GM21515 (cell line): ENCODE data around the gene FSTL4.

ENCODE experiments used
- ATAC-seq: cut with Tn5 transposase; IDR thresholded peaks from one replicate; pipeline ENCODE4 v1.9.1; 2021; ENCODE audit not compliant: unreplicated experiment

FSTL4 gene

DNA sequence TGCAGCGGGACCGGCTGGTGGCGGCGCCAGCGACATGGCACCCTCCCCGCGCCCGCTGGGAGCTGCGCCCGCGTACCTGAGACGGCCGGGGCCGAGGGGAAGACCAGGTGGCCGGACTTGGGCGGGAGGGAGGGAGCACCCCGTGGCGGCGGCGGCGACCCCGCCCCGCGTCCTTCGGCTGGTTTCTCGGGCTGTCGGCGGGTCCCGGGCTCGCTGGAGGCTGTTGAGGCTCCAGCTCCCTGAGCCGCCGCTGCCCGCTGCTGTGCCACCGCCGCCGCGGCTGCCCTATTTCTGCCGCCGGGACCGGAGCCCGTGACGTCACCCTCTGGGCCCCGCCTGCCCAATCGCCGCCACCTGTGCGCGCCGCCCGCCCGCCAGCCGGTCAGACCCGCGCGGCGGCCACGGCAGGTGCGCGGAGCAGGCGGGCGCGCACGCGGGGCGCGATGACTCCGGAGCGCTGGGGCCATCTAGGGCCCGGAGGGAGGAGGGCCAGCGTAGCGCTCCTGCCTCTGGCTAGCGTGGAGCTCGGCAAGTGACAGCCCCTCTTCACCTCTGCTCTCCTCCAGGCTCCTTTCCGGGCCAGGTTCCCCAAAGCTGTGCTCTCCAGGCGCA, at the start of gene FSTL4:
Gene FSTL4, minus strand, starts transcription at position 293 of the 612 bp plus-strand sequence.
- no peak for ATAC-seq

DNA sequence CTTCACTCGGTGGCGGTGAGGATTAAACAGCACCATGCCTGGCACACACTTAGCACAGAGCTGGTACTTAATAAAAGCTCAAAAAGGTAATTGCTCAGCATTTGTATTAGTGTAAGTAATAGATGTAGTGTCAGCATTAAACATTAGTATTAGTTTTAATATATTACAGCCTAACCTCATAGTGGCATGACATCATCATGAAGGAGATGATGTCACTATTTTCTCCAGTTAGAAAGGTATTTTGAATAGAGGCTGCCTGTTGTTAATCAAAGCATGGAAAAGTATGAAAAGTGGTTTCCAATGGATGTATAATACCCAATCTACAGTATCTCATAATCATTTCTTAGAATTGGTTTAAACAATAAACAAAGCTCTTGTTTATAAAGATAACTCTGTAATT, 49.0 kb upstream of the FSTL4 start:
- no peak for ATAC-seq

DNA sequence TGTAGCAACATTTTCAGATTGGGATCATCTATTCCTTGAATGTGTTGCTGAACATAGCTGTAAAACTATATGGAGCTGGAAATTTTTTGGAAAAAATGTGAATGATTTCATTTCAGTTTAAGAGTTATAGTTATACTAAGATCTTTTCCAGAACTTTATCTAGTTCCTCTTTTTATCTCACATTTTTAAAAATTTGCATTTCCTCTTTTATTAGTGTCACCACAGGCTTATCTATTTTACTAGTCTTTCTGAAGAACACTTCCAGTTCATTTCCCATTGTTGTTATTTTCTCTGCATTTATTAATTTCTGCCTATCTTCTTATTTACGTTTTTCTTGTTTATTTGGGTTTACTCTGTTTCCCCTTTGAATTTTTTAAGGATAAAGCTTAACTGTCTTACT, 46.0 kb upstream of the FSTL4 start:
- ATAC-seq, result no peak

DNA sequence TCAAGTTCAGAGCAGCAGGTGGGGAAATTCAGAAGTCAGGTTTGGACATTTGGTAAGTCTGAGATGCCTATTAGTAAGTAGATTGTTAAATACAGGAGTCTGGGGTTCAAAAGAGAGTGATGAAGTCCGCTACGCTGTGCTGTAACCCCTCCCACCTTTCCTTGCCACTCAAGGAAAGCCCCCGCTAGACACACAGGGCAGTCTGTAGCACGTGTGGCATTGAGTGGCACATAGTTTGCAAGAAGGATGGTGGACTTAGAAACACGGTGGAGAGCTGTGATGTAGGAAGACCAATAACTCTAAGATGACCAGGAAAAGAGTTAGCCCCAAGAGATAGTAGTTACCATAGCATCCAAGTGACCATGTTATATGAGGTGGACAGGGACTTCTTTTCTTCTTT, 44.7 kb upstream of the FSTL4 start:
- ATAC-seq, result no peak

DNA sequence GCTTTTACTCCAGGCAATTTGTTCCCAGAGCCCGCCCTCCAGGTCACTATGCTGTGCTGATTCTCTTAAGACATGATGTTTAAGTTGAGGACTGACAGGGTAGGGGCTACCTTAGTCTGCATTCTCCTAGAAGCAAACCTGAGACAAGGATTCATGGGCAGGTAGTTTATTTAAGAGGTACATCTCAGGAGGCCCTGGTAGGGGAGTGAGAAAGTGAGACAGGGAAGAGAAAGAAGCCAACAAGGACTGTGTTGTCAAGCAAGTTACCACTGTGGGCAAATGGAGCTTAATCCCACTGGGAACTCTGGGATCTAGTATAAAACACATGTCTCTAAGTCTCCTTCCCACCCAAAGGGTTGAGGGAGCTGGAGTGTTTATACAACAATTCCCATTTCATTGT, 43.6 kb upstream of the FSTL4 start:
- no peak for ATAC-seq

DNA sequence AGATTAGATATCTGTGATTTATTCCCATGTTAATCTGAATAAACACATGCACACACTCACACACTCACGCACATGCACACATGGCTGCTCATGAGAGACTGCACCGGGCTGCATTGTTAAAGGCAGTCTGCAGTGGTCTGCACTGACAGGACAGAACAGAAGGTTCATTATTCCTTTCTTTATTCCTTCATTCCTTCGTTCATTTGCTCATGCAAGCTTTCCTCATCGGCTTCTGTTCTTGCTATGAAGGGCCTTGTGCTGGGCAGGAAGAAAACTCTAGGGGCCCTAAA, 41.4 kb upstream of the FSTL4 start:
- ATAC-seq, result no peak

DNA sequence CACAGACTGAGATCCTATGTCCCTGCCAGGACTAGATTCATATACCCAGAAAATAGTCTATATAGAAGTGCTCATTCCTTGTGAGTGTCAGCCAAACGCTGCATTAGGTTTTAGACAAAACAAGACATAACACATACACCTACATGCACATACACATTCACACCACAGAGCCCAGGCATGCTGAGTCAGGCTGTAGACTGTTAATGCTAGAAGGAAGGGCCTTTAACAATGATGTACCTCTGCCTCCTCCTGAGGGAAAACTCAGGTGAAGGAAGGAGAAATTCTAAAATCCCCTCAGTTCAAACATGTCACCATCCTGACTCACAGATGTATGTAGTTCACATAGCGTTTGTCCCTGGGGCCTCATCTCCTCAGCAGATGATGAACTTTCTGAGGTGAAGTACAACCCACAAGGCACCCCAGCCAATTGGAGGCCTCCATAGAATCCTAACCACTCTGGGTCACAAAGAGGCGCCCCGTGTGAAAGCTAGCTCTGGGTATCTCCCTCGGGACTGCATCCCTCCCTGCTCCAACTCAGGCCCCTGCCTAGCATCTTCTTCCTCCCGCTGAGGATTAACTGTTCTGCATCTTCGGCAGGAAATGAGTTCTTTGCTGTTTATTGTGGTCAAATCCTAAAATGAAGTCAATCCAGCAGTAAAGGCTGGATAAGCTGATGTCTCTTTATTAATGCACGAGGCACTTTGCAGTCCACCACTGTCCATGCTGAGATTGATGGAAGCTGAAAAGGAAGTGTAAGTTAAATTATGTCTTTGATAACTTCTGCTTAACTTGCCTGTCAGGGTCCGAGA, 40.8 kb upstream of the FSTL4 start:
- no peak for ATAC-seq

DNA sequence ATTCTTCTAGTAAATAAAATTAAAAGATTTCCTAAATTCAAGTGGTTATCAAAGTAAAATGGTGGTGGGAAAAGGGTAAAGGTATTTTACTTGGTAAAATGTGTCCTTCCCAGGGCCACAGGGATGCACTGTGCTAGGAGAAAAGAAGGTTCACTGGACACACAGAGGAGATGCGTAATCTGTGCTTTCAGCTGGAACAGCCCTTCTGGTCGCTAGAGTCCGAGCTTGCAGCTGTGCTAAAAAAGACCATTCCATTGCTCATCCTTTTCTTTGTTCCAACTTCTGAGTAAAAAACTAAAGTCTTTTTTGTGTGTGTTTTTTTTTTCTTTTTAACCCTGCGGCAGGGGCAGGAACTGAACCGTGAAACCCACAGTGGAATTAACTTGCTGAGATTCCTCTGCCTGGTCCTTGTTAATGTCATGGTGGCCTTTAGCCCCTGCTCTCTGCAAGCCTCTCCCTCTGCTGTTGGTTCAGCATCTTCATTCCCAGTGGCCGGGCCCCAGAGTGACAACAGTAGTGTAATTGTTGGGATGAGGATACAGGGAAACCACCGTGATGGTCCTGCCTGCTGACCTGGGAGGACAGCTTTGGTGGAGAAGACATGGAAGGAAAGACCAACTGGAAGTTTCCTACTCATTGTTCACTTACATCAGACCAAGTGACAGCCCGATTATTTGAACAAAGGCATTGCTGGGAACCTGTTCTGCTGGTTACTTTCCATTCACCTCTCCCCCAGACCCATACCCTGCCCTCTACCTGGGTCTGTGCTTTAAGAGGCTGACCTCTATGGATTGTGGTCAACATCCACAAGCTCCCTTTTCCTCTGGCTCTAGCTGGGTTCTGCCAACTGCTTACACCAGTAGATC, 31.9 kb upstream of the FSTL4 start:
- no peak for ATAC-seq

DNA sequence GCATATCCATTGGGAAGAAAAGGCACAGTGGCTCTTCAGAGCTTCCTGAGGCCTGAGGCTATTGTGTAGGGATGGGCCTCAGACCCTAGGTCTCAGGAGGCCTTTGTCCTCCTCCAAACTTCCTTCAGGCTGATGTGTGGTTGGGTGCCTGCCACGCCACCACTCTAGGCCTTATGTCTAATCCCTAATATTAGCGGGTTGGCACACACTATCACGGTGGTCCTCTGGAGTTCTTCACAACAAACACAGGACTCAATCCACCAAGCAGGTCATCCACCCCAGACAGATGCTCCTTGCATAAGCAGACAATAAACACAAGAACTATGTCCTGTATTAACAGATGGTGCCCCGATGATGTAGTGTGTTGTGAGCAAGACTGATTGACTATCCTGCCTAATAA, 31.0 kb upstream of the FSTL4 start:
- ATAC-seq, result no peak

DNA sequence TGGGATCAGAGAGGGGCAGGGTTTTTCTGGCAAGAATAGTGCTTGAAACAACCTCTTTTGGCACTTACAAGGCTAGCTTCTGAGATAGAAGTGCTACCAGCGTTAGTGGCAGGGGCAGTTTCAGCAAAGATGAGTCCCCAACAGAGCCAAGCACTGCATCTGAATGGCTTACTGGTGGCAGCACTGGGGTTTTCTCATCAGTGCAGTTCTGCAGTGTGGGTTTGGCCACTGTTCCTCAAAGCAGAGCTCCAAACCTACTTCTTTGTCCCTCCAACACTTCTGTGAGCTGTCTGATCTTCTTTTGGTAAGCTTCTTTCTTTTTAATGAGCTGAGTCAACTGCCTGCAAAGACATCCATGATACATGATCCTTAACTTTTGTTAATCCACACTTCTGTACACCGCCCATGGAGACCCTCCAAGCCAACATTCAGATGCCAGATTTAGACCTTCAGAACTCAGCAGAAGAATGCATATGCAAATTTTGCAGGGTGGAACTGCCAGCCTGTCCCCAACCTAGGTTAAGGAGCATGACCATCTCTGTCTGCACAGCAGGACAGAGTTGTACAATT, 29.9 kb upstream of the FSTL4 start:
- no peak for ATAC-seq

DNA sequence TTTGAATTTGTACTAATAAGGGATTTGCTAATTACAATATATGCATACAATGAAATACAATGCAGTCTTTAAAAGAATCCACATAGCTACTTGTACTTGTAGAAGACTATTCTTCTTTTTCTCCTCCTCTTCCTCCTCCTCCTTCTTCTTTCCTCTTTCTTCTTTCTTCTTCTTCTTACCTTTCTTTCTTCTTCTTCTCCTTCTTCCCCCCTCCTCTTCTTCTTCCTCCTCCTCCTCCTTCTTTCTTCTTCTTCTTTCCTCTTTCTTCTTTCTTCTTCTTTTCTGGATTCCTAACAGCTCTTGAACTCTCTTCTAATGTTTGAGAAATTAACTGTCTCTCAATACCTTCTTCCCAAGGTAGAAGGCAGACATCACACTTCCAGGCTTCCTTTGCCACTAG, 29.3 kb upstream of the FSTL4 start:
- no peak for ATAC-seq

DNA sequence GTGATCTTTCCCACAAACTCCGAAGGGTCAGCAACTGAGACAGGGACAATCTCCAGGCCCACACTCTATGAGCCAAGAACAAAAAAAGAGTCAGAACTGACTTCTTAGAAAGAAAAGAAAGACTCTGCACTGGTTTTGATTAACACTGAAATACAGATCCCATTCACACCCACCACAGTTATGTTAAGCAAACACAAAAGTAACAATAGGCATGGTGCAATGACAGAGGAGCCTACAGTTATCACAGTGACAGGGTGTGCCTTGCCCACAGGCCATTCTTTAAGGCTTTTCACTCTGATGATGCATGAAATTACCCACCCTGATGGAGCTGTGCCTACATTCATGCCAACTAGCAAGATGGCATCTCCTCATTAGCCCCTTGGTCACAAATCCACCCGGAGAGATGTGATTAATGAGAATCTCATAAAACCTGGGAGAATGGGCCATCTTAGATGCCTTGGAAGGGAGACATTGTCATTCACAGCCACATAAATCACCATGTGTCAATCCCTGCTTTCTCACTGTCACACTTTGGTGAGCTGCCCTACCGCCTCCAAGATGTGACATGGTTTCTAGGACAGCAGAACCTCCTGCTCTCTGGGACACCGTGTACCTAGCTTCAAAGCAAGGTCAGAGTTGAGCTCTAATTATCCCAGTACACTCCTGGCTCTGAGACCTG, 27.6 kb upstream of the FSTL4 start:
- ATAC-seq, result no peak

DNA sequence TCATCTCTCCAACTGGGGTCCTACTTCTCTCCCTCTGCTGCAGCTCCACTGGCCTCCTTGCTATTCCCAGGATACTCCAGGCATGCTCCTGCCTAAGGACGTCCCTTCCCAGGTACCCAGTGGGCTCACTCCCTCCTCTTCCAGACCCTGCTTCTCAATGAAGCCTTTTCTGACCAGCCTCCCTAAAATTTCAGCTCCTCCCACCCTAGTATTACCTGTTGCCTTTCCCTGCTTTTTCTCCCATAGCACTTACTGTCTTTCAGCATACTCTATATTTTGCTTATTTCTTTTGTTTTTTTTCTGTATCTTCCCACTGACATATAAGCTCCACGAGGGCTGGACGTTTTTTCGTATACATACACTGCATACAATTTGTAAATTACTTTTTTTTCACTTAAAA, 26.1 kb upstream of the FSTL4 start:
- no peak for ATAC-seq

DNA sequence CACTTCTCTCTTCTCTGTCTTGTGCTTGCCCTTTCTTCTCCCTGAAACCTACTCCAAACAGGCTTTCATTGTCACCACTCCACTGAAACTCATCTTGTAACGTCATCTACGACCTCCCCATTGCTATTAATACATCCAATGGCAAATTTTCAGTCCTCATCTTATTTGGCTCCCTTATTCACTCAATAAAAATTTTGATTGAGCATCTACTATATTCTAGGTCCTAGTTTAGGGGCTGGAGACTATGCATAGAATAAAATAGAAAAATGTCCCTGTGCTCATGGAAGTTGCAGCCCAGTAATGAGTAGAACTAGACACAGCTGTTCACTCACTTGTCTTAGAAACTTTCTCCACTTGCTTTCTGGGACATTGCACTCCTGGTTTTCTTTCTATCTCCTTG, 24.9 kb upstream of the FSTL4 start:
- ATAC-seq, result no peak

DNA sequence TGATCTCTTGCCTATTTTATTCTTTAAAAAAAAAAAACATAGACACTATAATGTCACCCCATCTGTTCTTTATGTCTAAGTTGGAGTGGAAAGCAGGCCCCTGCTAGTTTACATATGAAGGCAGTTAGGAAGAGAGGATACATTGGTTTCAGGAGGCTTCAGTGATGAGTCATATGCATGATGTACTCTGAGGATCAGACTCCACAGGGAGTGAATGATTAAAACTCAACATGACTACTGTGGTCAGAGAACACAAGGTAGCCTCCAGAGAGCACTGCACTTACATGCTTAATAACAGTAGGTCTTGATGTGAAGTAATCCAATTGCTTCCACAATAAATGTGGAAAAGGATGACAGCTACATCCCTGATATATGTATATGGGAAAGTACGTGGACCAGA, 22.7 kb upstream of the FSTL4 start:
- ATAC-seq, result no peak

DNA sequence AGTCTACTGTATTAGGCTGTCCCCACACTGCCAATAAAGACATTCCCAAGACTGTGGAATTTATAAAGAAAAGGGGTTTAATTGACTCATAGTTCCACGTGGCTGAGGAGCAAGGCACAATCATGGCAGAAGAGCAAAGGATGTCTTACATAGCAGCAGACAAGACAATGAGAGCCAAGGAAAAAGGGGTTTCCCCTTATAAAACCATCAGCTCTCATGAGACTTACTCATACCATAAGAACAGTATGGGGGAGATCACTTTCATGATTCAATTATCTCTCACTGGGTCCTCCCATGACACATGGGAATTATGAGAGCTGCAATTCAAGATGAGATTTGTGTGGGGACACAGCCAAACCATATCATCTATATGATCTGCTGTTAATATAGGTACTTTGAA, 14.8 kb upstream of the FSTL4 start:
- no peak for ATAC-seq

DNA sequence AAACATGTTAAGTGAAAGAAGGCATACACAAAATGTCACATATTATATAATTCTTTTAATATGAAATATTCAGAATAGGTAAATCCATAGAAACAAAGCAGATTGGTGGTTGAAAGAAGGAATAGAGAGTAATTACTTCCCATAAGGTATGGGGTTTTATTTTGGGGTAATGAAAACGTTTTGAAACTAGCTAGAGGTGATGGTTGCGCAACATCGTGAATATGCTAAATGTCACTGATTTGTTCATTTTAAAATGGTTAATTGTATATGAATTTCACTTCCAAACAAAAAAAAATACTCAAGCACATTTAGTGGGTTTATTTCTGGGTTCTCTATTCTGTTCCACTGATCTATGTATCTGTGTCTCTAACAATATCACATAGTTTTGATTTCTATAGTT, 12.0 kb upstream of the FSTL4 start:
- no peak for ATAC-seq

DNA sequence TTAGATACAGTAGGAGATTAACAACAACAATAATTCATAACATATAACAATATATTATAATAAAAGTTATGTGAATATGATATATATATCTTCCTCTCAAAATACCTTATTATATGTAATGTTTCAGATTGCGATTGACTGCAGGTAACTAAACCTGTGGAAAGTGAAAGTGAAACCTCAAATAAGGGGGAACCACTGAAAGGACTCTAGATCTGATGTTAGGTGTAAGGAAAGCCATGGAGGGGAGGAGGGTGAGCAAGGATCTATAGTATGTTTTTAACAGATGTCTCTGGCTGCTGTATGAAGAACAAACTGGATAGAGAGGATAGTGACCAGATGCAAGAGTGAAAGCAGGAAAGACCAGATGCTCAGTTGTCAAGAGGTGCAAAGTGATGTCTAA, 5.8 kb upstream of the FSTL4 start:
- no peak for ATAC-seq

DNA sequence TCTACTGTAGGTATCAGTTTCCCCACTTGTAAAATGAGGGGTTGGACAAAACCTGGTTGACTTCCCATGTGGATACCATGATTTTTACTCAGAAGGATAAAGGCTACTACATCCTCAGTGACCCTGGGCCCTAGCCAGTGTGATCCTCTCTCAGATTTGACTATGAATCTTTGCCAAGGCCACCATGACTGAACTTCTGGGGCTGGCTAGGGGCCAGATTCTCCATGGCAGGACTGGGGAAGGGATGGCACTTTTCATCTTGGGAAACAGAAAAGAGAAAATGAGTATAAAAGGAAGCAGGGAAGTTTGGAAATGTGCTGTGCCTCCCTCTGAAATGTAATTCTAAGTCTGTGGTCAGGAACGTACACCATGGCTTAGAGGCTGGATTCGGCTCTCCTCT, 1.4 kb upstream of the FSTL4 start:
- ATAC-seq, result no peak

DNA sequence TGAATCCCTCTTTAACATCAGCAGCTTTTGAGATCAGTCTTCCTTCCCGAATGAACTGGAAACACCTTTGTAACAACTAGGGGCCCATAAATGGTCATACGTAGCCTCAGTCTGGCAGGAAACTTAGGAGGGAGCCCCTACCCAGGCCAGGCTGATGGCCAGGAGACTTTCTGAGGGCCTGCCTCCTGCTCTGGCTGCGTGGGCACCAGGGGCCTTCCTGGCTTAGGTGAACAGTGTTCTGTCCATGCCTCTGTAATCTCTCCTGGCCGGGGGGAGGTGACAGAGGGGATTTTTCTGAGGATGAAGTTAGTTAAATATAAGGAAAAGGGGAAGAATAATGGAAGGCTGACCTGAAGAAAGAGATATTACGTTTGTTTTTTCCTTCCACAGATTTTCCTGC, 843 bp upstream of the FSTL4 start:
- ATAC-seq, result no peak
